Stimulated activated CD4-positive, alpha-beta T cell treated with anti-CD3 and anti-CD28 coated beads, Interleukin-4, amount 100 ng/mL, for 24 hours (primary cell): Measurements from ENCODE around the gene BEST4.
A peak's percentile ranks its signal among the peaks of the same experiment; 100 is the strongest.
"Not testable (repeated sequence)": the region's sequence is repeated elsewhere in the genome, so short reads cannot be mapped to it uniquely, and the experiment has no call there.

Experiments used
- DNase-seq: peaks from one replicate; pipeline ENCODE4 v3.0.0-alpha.2; 2020

The BEST4 gene

GRCh38 chr1:44801491-44802305, 13.7 kb upstream of the BEST4 start:
- DNase-seq, result peak; percentile 71

DNA sequence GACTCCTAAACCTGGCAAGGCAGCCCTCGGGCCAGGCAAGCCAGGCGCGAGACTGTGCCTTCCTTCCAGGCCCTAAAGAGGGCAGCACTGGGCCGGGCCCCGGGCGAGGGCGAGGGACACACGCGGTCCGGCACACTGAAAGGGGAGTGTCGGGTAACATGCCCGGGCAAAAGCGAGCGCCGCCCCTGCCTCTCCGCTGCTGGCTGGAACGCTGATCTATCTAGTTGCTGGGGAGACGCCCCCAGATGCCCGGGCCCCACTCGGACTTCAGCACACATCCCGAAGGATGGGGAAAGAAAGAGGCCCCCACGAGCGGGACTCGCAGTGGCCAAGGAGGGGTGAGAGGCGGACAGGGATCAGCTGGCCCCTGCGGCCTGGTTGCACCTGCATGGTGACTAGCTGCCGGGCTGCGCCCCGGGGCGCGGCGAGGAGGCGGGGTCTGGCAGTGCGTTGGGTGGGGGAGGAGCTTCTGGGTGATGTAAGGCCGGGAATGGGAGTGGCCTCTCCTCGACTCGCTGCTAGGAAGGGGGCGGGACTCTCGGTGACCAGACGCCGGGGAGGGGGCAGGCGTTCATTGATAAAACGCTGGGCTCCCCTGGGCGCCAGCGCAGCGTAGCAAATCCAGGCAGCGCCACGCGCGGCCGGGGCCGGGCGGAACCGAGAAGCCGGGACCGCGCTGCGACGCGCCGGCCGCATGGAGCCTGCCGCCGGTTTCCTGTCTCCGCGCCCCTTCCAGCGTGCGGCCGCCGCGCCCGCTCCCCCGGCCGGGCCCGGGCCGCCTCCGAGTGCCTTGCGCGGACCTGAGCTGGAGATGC, 12.0 kb upstream of the BEST4 start, which contains the start of gene PLK3:
TSS of gene PLK3 (plus strand) at position 608 of the 815 bp plus-strand sequence. CDS start at position 695, 87 bp downstream.
- DNase-seq, result peak; percentile 99

- no peak for DNase-seq
Observed at GRCh38 chr1:44798481-44799365, 10.8 kb upstream of the BEST4 start.

GRCh38 chr1:44797886-44798285, 9.9 kb upstream of the BEST4 start:
- not testable (repeated sequence) for DNase-seq

DNA sequence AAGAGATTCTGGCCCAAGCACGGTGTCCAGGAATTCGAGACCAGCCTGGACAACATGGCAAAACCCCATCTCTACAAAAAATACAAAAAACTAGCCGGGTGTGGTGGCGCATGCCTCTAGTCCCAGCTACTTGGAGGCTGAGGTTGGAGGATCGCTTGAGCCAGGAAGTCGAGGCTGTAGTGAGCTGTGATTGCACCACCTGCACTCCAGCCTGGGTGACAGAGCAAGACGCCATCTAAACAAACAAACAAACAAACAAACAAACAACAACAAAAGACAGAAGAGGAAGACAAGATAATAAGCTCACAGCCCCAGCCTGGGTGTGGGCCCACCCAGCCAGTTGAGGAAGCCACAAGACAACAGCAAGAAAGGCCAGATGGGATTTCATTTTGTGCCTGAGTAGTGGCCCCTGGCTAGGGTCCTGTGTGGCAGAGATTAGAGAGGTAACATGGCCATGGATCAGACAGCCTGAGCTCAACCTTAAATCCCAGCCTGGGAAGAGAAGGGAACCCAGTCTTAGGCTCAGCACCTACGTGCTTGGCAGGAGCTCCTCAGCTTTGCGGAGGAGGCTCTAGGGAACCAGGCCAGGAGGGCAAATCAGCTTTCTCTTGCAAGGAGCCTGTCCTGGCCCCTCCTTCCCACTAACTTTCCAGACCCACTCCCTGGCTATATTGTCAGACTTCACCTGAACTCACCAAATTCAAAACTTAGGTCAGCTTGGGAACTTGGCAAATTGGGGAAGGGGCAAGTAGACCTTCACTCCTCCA, 4.9 kb upstream of the BEST4 start:
- no peak for DNase-seq

DNA sequence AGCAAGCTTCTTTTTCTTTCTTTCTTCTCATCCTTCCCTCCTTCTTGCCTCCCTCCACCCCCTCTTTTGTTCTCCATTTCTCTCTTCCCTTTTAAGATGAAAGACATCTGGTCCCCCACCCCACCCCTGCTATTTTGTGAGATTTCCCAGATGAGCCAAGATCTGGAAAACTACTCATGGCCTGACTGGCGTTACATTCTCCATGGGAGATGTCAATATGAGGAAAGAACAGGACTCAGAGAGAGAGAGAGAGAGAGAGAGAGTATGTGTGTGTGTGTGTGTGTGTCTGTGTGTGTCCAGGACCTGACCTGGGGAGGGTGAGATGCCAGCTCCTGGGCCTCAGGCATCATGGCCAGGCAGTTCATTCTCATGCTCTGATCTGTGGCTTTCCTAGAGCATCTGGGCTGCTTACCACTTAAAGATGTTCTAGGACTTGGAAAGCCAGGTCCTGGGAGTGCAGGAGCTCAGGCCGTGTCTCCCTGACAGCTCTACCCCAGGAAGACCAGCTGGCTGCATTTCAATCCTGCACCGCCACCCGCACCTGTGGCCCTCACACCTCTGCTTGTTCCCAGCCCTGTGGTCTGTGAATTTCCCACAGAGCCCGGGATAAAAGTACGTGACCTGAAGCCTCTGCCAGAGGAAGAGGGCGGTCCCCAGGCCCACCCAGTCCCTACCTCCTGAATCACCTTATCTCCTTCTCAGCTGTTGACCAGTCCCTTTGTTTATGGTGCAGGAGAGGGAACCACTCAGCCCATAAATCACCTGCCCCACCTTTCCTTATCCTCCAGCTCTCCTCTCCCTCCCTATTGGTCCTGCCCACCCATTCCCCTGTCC, 3.2 kb upstream of the BEST4 start:
- DNase-seq, result no peak

GRCh38 chr1:44787506-44787905, 464 bp downstream of the BEST4 start:
- no peak for DNase-seq

- no peak for DNase-seq
Observed at GRCh38 chr1:44786841-44787426, 1.0 kb downstream of the BEST4 start.

DNA sequence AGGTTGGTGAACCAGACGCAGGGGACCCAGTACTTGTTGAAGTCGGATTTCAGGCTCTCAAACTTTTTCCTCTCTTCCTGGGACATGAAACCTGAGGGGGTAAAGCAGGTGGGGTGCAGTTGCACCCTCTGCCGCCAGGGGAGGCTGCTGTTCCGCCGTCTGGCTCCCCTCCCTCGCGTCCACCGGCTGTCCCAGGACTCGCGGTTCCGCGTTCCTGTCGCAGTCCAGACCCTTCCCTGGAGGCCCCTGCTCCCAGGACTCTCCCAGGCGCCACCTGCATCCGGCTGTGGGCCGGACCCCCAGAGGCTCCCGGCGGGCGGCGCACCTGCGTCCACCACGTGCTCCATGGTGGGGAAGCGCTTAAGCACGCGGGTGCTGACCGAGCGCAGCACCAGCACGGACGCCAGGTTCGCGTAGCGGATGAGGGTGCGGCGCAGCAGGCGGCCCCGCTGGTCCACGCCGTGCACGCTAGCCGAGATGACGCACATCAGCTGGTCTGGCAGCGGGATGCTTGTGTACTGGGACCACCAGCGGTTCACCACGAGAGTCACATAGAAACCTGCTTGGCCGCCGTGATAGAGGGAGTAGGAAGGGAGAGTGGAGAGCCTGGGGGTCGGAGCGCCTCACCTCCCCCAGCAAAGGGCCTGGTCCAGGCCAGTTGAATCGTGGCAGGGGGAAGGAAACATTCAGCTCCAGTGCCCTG, 1.7 kb downstream of the BEST4 start:
- DNase-seq, result peak; percentile 77

- no peak for DNase-seq
Observed at GRCh38 chr1:44785501-44786137, 2.4 kb downstream of the BEST4 start.

- no peak for DNase-seq
Observed at GRCh38 chr1:44785029-44785380, 3.0 kb downstream of the BEST4 start.

GRCh38 chr1:44784094-44785028, 3.6 kb downstream of the BEST4 start:
- DNase-seq, result no peak

GRCh38 chr1:44783697-44784093, 4.3 kb downstream of the BEST4 start:
- DNase-seq, result no peak

GRCh38 chr1:44780583-44781121, 7.3 kb downstream of the BEST4 start:
- no peak for DNase-seq

DNA sequence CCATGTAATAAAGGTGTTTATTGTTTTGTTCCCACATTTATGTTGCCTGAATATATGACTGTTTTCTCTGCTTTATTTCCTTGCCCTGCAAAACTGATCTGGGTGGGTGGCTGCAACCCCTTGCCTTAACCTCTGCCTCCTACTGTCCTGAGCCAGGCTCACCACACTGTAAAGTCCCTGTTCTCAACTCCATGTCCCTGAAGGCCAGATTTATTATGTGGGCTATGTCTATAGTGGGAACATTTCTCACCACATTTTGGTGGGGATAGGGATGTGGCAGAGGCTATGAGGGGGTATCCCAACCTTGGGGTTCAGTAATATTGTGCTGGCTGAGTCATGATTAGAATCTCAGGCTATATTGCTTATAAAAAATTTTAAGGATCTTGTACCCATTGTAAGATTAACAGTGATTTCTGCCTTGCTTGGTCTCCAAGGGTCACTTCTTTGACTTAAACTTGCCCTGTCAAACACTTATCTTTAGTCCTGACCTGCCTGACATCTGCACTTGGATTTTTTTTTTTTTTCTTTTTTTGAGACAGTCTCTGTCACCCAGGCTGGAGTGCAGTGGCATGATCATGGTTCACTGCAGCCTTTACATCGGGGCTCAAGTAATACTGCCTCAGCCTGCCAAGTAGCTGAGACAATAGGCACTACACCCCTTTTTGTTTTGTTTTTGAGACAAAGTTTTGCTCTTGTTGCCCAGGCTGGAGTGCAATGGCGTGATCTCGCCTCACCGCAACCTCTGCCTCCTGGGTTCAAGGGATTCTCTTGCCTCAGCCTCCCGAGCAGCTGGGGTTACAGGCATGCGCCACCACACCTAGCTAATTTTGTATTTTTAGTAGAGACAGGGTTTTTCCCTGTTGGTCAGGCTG, 9.0 kb downstream of the BEST4 start:
- DNase-seq, result no peak

GRCh38 chr1:44777969-44778635, 9.9 kb downstream of the BEST4 start:
- no peak for DNase-seq

GRCh38 chr1:44777547-44777946, 10.4 kb downstream of the BEST4 start:
- DNase-seq, result no peak
